Transverse colon (tissue), 4 donors: ENCODE results near the gene IRF4. TPM values are rescaled to one million over a fixed set of nuclear protein-coding genes. Genes with fewer than 3 reads are reported as not detected.
A peak's percentile ranks its signal among the peaks of the same experiment; 100 is the strongest.
"Not testable (repeated sequence)": the region's sequence is repeated elsewhere in the genome, so short reads cannot be mapped to it uniquely, and the experiment has no call there.

Source experiments
- DNase-seq: peaks from one replicate; pipeline ENCODE4 v3.0.0-alpha.2; 2019
- H3K27ac ChIP-seq, 4 donors: fragments of 200-600 bp; sonication (generic); 2 replicates each; pipeline ENCODE4 v1.5.1; 2016 to 2018; ENCODE audit warnings: inconsistent platforms in 4 of 4
- H3K27me3 ChIP-seq: fragments of 200-600 bp; sonication (generic); 2 replicates; pipeline ENCODE4 v1.5.1; 2017; ENCODE audit warnings: inconsistent platforms
- H3K36me3 ChIP-seq, 4 donors: fragments of 200-600 bp; sonication (generic); 2 replicates each; pipeline ENCODE4 v1.5.1; 2017 to 2019; ENCODE audit warnings: inconsistent platforms in 4 of 4
- H3K4me1 ChIP-seq, 4 donors: fragments of 200-600 bp; sonication (generic); 2 replicates each; pipeline ENCODE4 v1.5.1; 2017 to 2020; ENCODE audit warnings: inconsistent platforms in 4 of 4
- H3K4me3 ChIP-seq, 4 donors: fragments of 200-600 bp; sonication (generic); 1 replicate in 1 of 4; 2 replicates in 3 of 4; pipeline versions ENCODE4 v1.5.1 to v1.6.1; 2017 to 2019; ENCODE audit warnings: inconsistent platforms in 4 of 4
- H3K9me3 ChIP-seq, 2 donors: fragments of 200-600 bp; sonication (generic); 2 replicates each; pipeline ENCODE4 v1.5.1; 2017 to 2019; ENCODE audit warnings: inconsistent platforms in 2 of 2
- EP300 ChIP-seq: sonication (generic); formaldehyde crosslinking; IDR thresholded peaks from one replicate; pipeline ENCODE4 v1.6.1; 2017; ENCODE audit warnings: antibody characterized with exemption, low read depth
- POLR2A ChIP-seq: fragments of 450-650 bp; IDR thresholded peaks from one replicate; pipeline ENCODE4 v1.6.1; 2016; ENCODE audit warnings: antibody characterized with exemption, mild to moderate bottlenecking, moderate library complexity
- POLR2AphosphoS5 ChIP-seq, 3 donors: sonication (generic); formaldehyde crosslinking; IDR thresholded peaks; one replicate each; pipeline ENCODE4 v1.6.1; 2016; ENCODE audit warnings: antibody characterized with exemption in 3 of 3
- WGBS, 2 donors: methylation state at CpG; one replicate each; pipeline ENCODE4 v1.1.5; 2018; ENCODE audit warnings: low coverage in 1 of 2; 5-methylcytosine and 5-hydroxymethylcytosine counted together
- in situ Hi-C, 4 donors: fragments of 200-750 bp; cut with MboI; loops; one replicate each; pipeline versions ENCODE4 v1.15.0 to v1.15.1; 2017; ENCODE audit warnings: low sequenced_read_pairs in 3 of 4, low pct_ligation_motif_present in 1 of 4, low pct_unique_long_range_greater_than_20kb in 1 of 4
- intact Hi-C: fragments of 100-400 bp; cut with DNase I; formaldehyde crosslinking; loops from one replicate; pipeline ENCODE4 v1.15.1; 2023; ENCODE audit warnings: low total_unique reads
- total RNA-seq, 4 donors: library from RNA; depleted of rRNA; stranded (reverse); fragments of >200 nt; gene quantifications; one replicate each; pipeline ENCODE4 v1.1.0, GENCODE V29; 2016
- TF ChIP-seq, protein P1 (sequence below), 5 experiments: fragments of 200-600 bp in 3 of 5; fragments of 450-650 bp in 2 of 5; sonication (generic) in 3 of 5; IDR thresholded peaks; 1 replicate in 2 of 5; 2 replicates in 3 of 5; pipeline ENCODE4 v1.5.1; 2016 to 2017; ENCODE audit warnings: antibody characterized with exemption in 5 of 5, inconsistent platforms in 3 of 5, mild to moderate bottlenecking in 2 of 5, moderate library complexity in 1 of 5

IRF4 gene
- total RNA-seq, 4 donors from 2014 or later: 0.40 to 18.4 (median 4.3) TPM

DNA sequence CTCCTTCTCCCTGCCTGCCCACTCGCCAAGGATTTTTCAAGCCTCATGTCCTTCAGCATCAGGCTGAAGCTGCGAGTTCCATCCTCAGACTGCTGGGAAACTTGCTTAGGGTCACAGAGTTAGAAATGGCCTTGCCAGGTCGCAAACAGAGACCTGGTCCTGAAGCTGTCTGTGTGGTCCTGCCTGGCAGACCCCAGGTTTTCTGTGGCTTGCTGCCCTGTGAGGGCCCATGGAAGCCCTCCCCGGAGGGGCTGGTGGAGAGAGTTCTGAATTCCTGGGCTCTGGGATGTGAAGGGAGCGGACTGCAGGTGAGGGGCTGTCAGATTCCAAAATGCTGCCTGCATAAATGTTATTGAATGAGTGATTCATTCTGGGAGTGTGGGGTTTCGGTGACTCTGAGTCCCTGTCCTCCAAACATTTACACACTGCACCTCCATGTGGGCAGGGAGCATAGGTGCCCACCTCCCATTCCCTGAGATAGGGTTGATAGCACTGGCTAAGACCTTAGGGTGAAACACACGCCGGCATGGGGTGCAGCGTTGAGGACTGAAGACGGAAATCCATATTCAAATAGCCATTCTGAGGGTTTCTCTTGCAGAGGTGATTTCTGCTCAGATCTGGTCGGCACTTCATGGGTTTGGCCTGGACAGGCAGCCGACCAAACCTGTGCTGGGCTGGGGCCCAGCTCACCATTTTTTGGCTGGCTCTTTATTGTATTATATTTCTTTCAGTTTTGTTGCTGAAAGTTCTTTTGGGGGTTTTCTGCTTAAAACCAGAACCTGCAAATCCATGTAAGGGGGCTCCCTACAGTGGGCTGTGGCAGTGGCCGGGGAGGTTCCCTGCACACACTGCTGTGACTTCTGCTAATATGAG, 21.8 kb upstream of the IRF4 start:
- DNase-seq: no peak
- H3K36me3 ChIP-seq: no peaks in the 10 kb centered on the region
- H3K27ac ChIP-seq: no peak overlapping the region
- intact Hi-C loops: no loop called here
- WGBS, 2 donors: 79 to 82% methylated on average over 6 to 13 of the region's 13 CpGs
- in situ Hi-C loops: no loop called here
- peaks cover 47% of the 10 kb centered on the region for H3K27me3 ChIP-seq
- H3K4me1 ChIP-seq: no peaks in the 10 kb centered on the region
- TF ChIP-seq POLR2AphosphoS5 (IDR thresholded peaks at IDR 0.05): no peak
- no peak for TF ChIP-seq POLR2A
- TF ChIP-seq, protein P1, sequence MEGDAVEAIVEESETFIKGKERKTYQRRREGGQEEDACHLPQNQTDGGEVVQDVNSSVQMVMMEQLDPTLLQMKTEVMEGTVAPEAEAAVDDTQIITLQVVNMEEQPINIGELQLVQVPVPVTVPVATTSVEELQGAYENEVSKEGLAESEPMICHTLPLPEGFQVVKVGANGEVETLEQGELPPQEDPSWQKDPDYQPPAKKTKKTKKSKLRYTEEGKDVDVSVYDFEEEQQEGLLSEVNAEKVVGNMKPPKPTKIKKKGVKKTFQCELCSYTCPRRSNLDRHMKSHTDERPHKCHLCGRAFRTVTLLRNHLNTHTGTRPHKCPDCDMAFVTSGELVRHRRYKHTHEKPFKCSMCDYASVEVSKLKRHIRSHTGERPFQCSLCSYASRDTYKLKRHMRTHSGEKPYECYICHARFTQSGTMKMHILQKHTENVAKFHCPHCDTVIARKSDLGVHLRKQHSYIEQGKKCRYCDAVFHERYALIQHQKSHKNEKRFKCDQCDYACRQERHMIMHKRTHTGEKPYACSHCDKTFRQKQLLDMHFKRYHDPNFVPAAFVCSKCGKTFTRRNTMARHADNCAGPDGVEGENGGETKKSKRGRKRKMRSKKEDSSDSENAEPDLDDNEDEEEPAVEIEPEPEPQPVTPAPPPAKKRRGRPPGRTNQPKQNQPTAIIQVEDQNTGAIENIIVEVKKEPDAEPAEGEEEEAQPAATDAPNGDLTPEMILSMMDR (IDR thresholded peaks at IDR 0.05): no peak
- TF ChIP-seq EP300: no peak
- H3K9me3 ChIP-seq: no peaks in the 10 kb centered on the region
- H3K4me3 ChIP-seq: no peak overlapping the region

DNA sequence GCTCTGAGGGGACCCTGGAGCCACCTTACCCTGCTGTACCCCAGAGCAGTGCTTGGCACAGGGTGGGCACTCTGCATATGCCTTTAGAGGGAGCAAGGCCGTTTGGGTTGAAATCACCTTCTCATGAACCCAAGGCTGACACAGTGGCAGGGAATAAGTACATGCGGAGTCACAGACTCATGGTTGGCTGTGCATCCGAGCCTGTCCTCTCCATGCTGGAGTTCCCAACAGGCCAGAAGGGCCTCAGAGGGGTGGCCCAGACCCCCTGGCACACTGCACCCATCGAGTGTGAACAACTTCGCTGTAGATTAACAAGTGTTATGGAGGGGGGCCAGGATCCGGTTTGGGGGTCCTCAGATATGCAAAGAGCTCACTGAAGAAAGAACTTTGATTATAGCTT, 21.0 kb upstream of the IRF4 start:
- Histone ChIP-seq H3K36me3 (no peaks in the 10 kb centered on the region), H3K4me3 (no peak overlapping the region), H3K27me3 (peaks cover 51% of the 10 kb centered on the region), H3K9me3 (no peaks in the 10 kb centered on the region), H3K27ac (no peak overlapping the region), H3K4me1 (no peaks in the 10 kb centered on the region)
- in situ Hi-C loops: no loop called here
- no peak for DNase-seq
- intact Hi-C loops: no loop called here
- 79 to 83% methylated on average over 3 to 6 of the region's 6 CpGs for WGBS, 2 donors
- no peak for TF ChIP-seq POLR2A
- TF ChIP-seq EP300: no peak
- TF ChIP-seq, protein P1 (IDR thresholded peaks at IDR 0.05): no peak
- TF ChIP-seq POLR2AphosphoS5 (IDR thresholded peaks at IDR 0.05): no peak

DNA sequence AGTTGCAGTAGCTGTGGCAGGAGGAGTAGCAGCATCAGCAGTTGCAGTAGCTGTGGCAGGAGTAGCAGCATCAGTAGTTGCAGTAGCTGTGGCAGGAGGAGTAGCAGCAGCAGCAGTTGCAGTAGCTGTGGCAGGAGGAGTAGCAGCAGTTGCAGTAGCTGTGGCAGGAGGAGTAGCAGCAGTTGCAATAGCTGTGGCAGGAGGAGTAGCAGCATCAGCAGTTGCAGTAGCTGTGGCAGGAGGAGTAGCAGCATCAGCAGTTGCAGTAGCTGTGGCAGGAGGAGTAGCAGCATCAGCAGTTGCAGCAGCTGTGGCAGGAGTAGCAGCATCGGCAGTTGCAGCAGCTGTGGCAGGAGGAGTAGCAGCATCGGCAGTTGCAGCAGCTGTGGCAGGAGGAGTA, 19.7 kb upstream of the IRF4 start:
- in situ Hi-C loops, intact Hi-C loops, H3K4me1 ChIP-seq, H3K36me3 ChIP-seq, H3K27ac ChIP-seq, H3K4me3 ChIP-seq, DNase-seq, H3K9me3 ChIP-seq: not testable (repeated sequence)
- peaks cover 46% of the 10 kb centered on the region for H3K27me3 ChIP-seq
- 83 to 87% methylated on average over 2 of the region's 2 CpGs for WGBS, 2 donors

DNA sequence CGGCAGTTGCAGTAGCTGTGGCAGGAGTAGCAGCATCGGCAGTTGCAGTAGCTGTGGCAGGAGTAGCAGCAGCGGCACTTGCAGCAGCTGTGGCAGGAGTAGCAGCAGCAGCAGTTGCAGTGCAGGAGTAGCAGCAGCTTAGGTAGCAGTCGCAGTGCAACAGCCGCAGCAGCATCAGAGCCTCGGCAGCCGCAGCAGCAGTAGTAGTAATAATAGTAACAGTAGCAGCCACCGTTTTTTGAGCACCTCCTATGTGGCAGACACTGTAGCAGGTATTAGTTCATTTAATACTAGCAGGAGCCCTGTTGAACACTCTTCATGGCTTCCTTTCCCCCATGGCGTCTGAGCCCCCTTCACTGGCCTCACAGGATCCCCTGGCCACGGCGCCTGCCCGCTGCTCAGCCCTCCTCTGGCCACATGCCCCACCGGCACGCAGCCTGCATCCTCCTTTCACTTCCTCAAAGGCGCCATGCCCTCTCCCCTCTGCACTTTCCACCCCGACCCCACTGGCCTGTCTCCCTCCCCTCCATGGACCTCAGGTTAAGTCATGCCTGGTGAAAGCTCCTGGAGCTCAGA, 19.1 kb upstream of the IRF4 start:
- Histone ChIP-seq H3K4me1 (no peaks in the 10 kb centered on the region), H3K9me3 (no peaks in the 10 kb centered on the region), H3K36me3 (no peaks in the 10 kb centered on the region), H3K27ac (no peak overlapping the region), H3K27me3 (peaks cover 49% of the 10 kb centered on the region), H3K4me3 (no peak overlapping the region)
- intact Hi-C loops: no loop called here
- TF ChIP-seq POLR2AphosphoS5 (IDR thresholded peaks at IDR 0.05): no peak
- TF ChIP-seq POLR2A: no peak
- 40 to 71% methylated on average over 8 to 16 of the region's 16 CpGs for WGBS, 2 donors
- in situ Hi-C loops: no loop called here
- DNase-seq: peak; percentile 39

DNA sequence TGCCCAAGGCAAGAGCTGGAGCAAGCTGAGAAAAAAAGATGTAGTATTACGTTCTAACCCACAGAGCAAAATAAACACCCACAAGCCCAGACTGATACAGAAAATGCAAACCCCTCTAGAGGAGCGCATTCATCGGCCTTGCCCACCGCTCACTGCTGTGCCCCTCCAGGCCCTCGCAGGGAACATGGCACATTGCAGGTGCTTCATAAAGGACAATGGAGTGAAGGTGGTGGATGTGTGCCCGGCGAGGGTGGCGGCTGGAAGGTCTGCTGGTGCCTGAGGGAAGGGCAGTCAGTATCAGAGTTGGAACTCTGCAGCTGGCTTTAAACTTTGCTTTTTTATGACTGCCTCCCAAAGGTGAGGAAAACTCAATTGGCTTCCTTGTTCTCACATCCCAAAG, 18.5 kb upstream of the IRF4 start:
- Histone ChIP-seq H3K27ac (no peak overlapping the region), H3K4me1 (no peaks in the 10 kb centered on the region), H3K36me3 (no peaks in the 10 kb centered on the region), H3K4me3 (no peak overlapping the region), H3K9me3 (no peaks in the 10 kb centered on the region), H3K27me3 (peaks cover 53% of the 10 kb centered on the region)
- TF ChIP-seq POLR2A: no peak
- TF ChIP-seq POLR2AphosphoS5 (IDR thresholded peaks at IDR 0.05): no peak
- TF ChIP-seq, protein P1 (IDR thresholded peaks at IDR 0.05): no peak
- no peak for TF ChIP-seq EP300
- DNase-seq: no peak
- intact Hi-C loops: no loop called here
- in situ Hi-C loops: no loop called here
- 62 to 70% methylated on average over 8 of the region's 8 CpGs for WGBS, 2 donors
